RWPE2 (cell line): ENCODE measurements around the gene KCNJ15.

Source experiments
- ATAC-seq: fragments of 200-7000 bp; cut with Tn5 transposase; 3 replicates; pipeline ENCODE4 v1.9.1; 2021; ENCODE audit warnings: low read depth
- DNase-seq: peaks from one replicate; pipeline ENCODE4 v3.0.0-alpha.2; 2020; ENCODE audit warnings: low spot score
- H3K27ac ChIP-seq: fragments of 450-650 bp; 2 replicates; pipeline ENCODE4 v1.5.1; 2017; ENCODE audit warnings: mild to moderate bottlenecking; ENCODE audit not compliant: poor library complexity, severe bottlenecking
- H3K27me3 ChIP-seq: fragments of 250-450 bp; sonication (Bioruptor Pico); 2 replicates; pipeline ENCODE4 v1.5.1; 2021; ENCODE audit warnings: mild to moderate bottlenecking, moderate library complexity; ENCODE audit not compliant: insufficient read depth, poor library complexity, severe bottlenecking
- H3K36me3 ChIP-seq: fragments of 250-450 bp; sonication (Bioruptor Pico); 2 replicates; pipeline ENCODE4 v1.5.1; 2020; ENCODE audit warnings: low read depth, mild to moderate bottlenecking, moderate library complexity
- H3K4me1 ChIP-seq: fragments of 250-450 bp; sonication (Bioruptor Pico); 2 replicates; pipeline ENCODE4 v1.5.1; 2021; ENCODE audit warnings: mild to moderate bottlenecking, moderate library complexity; ENCODE audit not compliant: insufficient read depth, poor library complexity, severe bottlenecking
- H3K4me3 ChIP-seq: fragments of 250-450 bp; sonication (Bioruptor Pico); 2 replicates; pipeline ENCODE4 v1.5.1; 2021; ENCODE audit warnings: mild to moderate bottlenecking, moderate library complexity; ENCODE audit not compliant: severe bottlenecking
- H3K9me3 ChIP-seq: fragments of 250-450 bp; sonication (Bioruptor Pico); 2 replicates; pipeline ENCODE4 v1.5.1; 2021; ENCODE audit warnings: mild to moderate bottlenecking, moderate library complexity; ENCODE audit not compliant: severe bottlenecking
- CTCF ChIP-seq: fragments of 450-650 bp; IDR thresholded peaks from one replicate; pipeline ENCODE4 v1.5.1; 2017; ENCODE audit warnings: mild to moderate bottlenecking, moderate library complexity; ENCODE audit not compliant: poor library complexity, severe bottlenecking

KCNJ15 gene

DNA sequence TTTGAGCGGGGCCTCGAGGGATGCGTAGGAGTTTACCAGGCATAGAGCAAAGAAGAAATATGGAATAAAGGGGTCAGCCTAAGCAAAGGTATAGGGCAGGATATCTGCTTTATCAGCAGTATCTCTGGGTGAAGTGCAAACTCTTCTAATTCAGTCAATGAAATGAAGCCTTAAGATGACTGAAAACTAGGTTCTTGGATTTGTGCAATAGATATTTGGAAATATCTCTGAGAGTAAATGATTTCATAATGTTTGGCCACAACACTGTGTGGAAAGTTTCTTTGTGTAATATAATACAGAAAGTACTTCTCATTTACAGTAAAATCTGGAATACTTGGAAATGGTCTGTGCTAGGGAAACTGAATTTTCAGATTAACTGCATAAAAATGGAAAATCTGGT lies 26.1 kb downstream of the KCNJ15 start:
- ATAC-seq = peak; percentile 44; the same call in 2 of the 3 replicates
- no peak for TF ChIP-seq CTCF
- Histone ChIP-seq H3K27ac (peak overlapping the region; percentile 98), H3K4me3 (no peak overlapping the region), H3K9me3 (no peaks in the 10 kb centered on the region), H3K27me3 (no peaks in the 10 kb centered on the region), H3K4me1 (peaks cover 36% of the 10 kb centered on the region), H3K36me3 (no peaks in the 10 kb centered on the region)
- DNase-seq = no peak

- no peak for TF ChIP-seq CTCF
- peaks cover 34% of the 10 kb centered on the region for H3K4me1 ChIP-seq
- no peak for ATAC-seq
Observed at GRCh38 chr21:38284216-38284615, 27.4 kb downstream of the KCNJ15 start.

GRCh38 chr21:38286739-38287471 lies 30.1 kb downstream of the KCNJ15 start:
- Histone ChIP-seq H3K4me3 (no peak overlapping the region), H3K9me3 (no peaks in the 10 kb centered on the region), H3K27ac (peak overlapping the region; percentile 98), H3K27me3 (no peaks in the 10 kb centered on the region), H3K36me3 (0 out of 2 replicates have a peak, but pooled peaks cover 3% of the 10 kb centered on the region), H3K4me1 (peaks cover 58% of the 10 kb centered on the region)
- no peak for ATAC-seq
- DNase-seq = no peak
- TF ChIP-seq CTCF = no peak

More at GRCh38 chr21:38284216-38284615, 27.4 kb downstream of the KCNJ15 start:
- H3K4me3 ChIP-seq = no peak overlapping the region
- H3K9me3 ChIP-seq = no peaks in the 10 kb centered on the region
- no peak for DNase-seq
- H3K27me3 ChIP-seq = no peaks in the 10 kb centered on the region
- no peaks in the 10 kb centered on the region for H3K36me3 ChIP-seq
- peak overlapping the region; percentile 98 for H3K27ac ChIP-seq

GRCh38 chr21:38287476-38287875 lies 30.7 kb downstream of the KCNJ15 start:
- H3K9me3 ChIP-seq = no peaks in the 10 kb centered on the region
- no peak for DNase-seq
- H3K27ac ChIP-seq = peak overlapping the region; percentile 98

More at GRCh38 chr21:38287476-38287875, 30.7 kb downstream of the KCNJ15 start:
- no peak for ATAC-seq
- Histone ChIP-seq H3K27me3 (no peaks in the 10 kb centered on the region), H3K4me3 (no peak overlapping the region), H3K4me1 (peaks cover 63% of the 10 kb centered on the region), H3K36me3 (0 out of 2 replicates have a peak, but pooled peaks cover 4% of the 10 kb centered on the region)
- TF ChIP-seq CTCF = no peak
